K562 (cell line): ENCODE data around the gene CERCAM. TPM values are rescaled to one million over a fixed set of nuclear protein-coding genes. Genes with fewer than 3 reads are reported as not detected.

Source experiments
- CBX3 ChIP-seq, 2 experiments: IDR thresholded peaks; 1 replicate in 1 of 2; 2 replicates in 1 of 2; pipeline ENCODE4 v1.6.1; 2012; ENCODE audit warnings: inconsistent platforms in 2 of 2, low read length in 2 of 2, borderline replicate concordance in 1 of 2, control low read depth in 1 of 2
- ETV1 ChIP-seq: fragments of 450-650 bp; conservative IDR thresholded peaks from 2 replicates; pipeline ENCODE4 v1.6.1; 2016; ENCODE audit warnings: missing genetic modification characterization, control low read depth, low read depth, missing compliant biosample characterization
- FOXJ2 ChIP-seq: fragments of 200-800 bp; sonication (Bioruptor generic); IDR thresholded peaks from 2 replicates; pipeline ENCODE4 v1.6.1; 2016; ENCODE audit warnings: missing genetic modification characterization, missing compliant biosample characterization
- LCOR ChIP-seq: sonication (generic); formaldehyde crosslinking; IDR thresholded peaks from 2 replicates; pipeline ENCODE4 v1.8.0; 2022; ENCODE audit warnings: mild to moderate bottlenecking, missing genetic modification reagents
- NFE2L1 ChIP-seq: fragments of 450-650 bp; IDR thresholded peaks from 2 replicates; pipeline ENCODE4 v1.6.1; 2016; ENCODE audit warnings: missing genetic modification characterization, low read depth, mild to moderate bottlenecking, missing compliant biosample characterization, moderate library complexity, borderline replicate concordance
- NRF1 ChIP-seq, 2 experiments: fragments of 450-650 bp; IDR thresholded peaks in 1 of 2; conservative IDR thresholded peaks in 1 of 2; 2 replicates each; pipeline ENCODE4 v1.6.1; 2014; ENCODE audit warnings: mild to moderate bottlenecking in 2 of 2
- PYGO2 ChIP-seq: fragments of 450-650 bp; IDR thresholded peaks from 2 replicates; pipeline ENCODE4 v1.6.1; 2016; ENCODE audit warnings: mild to moderate bottlenecking, missing genetic modification characterization, moderate library complexity, missing compliant biosample characterization
- SLC30A9 ChIP-seq: fragments of 250-450 bp; sonication (Bioruptor Pico); IDR thresholded peaks from 2 replicates; pipeline ENCODE4 v1.8.0; 2022; ENCODE audit warnings: mild to moderate bottlenecking, moderate library complexity
- STAG1 ChIP-seq: sonication (generic); formaldehyde crosslinking; IDR thresholded peaks from 2 replicates; pipeline ENCODE4 v1.5.0; 2020; ENCODE audit warnings: missing genetic modification reagents, borderline replicate concordance
- TRIM28 ChIP-seq: fragments of 450-650 bp; IDR thresholded peaks from 2 replicates; pipeline ENCODE4 v1.6.1; 2017
- ZFPM2 ChIP-seq: fragments of 250-450 bp; sonication (Bioruptor Pico); IDR thresholded peaks from 2 replicates; pipeline ENCODE4 v1.5.1; 2022; ENCODE audit warnings: mild to moderate bottlenecking
- polyA plus RNA-seq, 8 experiments: library from polyadenylated mRNA; depleted of rRNA in 4 of 8; stranded (reverse) in 5 of 8; unstranded in 3 of 8; fragments of >200 nt; fragmentation: Nextera tagmentation in 2 of 8; fragmentation: Illumina TruSeq in 1 of 8; extraction: Ambion mirVana in 2 of 8; extraction: Trizol in 1 of 8; gene quantifications; 2 replicates each; pipeline versions ENCODE4 v1.2.1 to v1.2.3, GENCODE V29; 2011 to 2014; ENCODE audit warnings: inconsistent platforms in 1 of 8, missing spikeins in 1 of 8
- total RNA-seq, 7 experiments: library from RNA; depleted of rRNA in 6 of 7; stranded (reverse); fragments of >200 nt in 6 of 7; fragmentation: Illumina TruSeq in 2 of 7; extraction: Trizol in 2 of 7; gene quantifications; 2 replicates each; pipeline versions ENCODE4 v1.2.1 to v1.2.3, GENCODE V29; 2011 to 2021; ENCODE audit warnings: low replicate concordance in 1 of 7
- TF ChIP-seq, protein P1 (sequence below): sonication (generic); formaldehyde crosslinking; IDR thresholded peaks from 2 replicates; pipeline ENCODE4 v1.8.0; 2022; ENCODE audit warnings: mild to moderate bottlenecking, missing genetic modification reagents
- TF ChIP-seq, protein P2 (sequence below), 3 experiments: fragments of 200-800 bp in 1 of 3; sonication (Bioruptor generic) in 1 of 3; sonication (generic) in 1 of 3; formaldehyde crosslinking in 1 of 3; IDR thresholded peaks; 2 replicates each; pipeline versions ENCODE4 v1.6.1 to v1.8.0; 2016 to 2022; ENCODE audit warnings: mild to moderate bottlenecking in 2 of 3, missing compliant biosample characterization in 2 of 3, missing genetic modification characterization in 2 of 3, missing genetic modification reagents in 1 of 3
- TF ChIP-seq, protein P3 (sequence below): fragments of 450-650 bp; IDR thresholded peaks from 2 replicates; pipeline ENCODE4 v1.6.1; 2016; ENCODE audit warnings: low read depth, mild to moderate bottlenecking, moderate library complexity
- TF ChIP-seq, protein P4 (sequence below): fragments of 250-450 bp; sonication (Bioruptor Pico); IDR thresholded peaks from 2 replicates; pipeline ENCODE4 v1.5.1; 2021; ENCODE audit warnings: mild to moderate bottlenecking
- TF ChIP-seq, protein P5 (sequence below), 2 experiments: fragments of 450-650 bp; conservative IDR thresholded peaks; 2 replicates each; pipeline ENCODE4 v1.6.1; 2017; ENCODE audit warnings: mild to moderate bottlenecking in 2 of 2, moderate library complexity in 2 of 2

Gene CERCAM
- total and polyA plus RNA-seq, 9 of the 15 experiments (the other 6 are each of a cell fraction or from before 2014, with no cell fraction given), result 0.75 to 24.0 (median 18.0) TPM

DNA sequence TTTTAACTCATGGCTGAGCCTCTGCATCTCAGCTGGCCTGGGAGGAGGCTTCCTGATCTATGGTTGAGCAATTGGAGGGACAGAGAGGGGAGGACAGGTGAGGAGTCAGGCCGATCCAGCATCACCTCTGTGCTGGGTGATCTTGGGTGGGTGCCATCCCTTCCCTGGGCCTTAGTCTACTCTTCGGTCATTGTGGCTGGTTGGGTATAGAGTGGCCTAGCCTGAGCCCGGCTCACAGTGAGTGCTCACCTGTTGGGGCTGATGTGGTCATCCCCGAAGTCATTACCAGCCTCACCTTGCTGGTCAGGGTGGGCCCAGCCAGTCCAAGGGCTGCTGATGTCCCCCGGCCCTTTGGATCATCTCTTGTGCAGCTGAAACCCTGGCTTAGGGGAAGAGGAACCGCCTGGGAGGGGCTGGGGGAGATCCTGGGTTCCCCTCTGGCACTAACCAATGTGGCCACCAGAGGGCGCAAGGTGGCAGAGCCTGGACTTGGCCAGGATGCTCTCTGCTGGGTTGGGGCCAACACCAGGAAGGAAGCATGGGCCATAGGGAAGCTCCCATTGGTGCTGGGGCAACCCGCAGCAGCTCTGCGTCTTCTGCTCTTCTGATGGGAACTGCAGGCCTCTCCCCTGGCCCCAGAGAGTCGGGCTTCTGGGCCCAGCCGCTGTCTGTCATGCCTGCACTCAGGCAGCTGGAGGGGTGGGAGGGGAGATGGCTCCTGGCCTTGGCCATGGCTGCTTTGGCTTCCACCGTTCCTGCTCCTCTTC lies 17.9 kb downstream of the CERCAM start (continued):
- TF ChIP-seq PYGO2 (tag) (no peak), SLC30A9 (no peak), FOXJ2 (tag) (no peak), LCOR (CRISPR knock-in tag) (peak; percentile 40; the same call in 1 of the 2 replicates), ZFPM2 (CRISPR knock-in tag) (no peak), TRIM28 (no peak), NFE2L1 (tag) (no peak), ETV1 (tag) (0 out of 2 replicates have a peak, but pooled peaks have one; percentile 34), STAG1 (CRISPR knock-in tag) (peak; percentile 51; the same call in 1 of the 2 replicates), CBX3 (IDR thresholded peaks at IDR 0.05; ENCODE audit: borderline replicate concordance in 1 of 2, low read length in 2 of 2) (no peak), NRF1 (conservative IDR thresholded peaks at IDR 0.05 in 1 of 2, IDR thresholded peaks at IDR 0.05 in 1 of 2) (0 out of 4 replicates have a peak, but pooled peaks of 1 of the 2 experiments have one; percentile 6)
- TF ChIP-seq, protein P1, sequence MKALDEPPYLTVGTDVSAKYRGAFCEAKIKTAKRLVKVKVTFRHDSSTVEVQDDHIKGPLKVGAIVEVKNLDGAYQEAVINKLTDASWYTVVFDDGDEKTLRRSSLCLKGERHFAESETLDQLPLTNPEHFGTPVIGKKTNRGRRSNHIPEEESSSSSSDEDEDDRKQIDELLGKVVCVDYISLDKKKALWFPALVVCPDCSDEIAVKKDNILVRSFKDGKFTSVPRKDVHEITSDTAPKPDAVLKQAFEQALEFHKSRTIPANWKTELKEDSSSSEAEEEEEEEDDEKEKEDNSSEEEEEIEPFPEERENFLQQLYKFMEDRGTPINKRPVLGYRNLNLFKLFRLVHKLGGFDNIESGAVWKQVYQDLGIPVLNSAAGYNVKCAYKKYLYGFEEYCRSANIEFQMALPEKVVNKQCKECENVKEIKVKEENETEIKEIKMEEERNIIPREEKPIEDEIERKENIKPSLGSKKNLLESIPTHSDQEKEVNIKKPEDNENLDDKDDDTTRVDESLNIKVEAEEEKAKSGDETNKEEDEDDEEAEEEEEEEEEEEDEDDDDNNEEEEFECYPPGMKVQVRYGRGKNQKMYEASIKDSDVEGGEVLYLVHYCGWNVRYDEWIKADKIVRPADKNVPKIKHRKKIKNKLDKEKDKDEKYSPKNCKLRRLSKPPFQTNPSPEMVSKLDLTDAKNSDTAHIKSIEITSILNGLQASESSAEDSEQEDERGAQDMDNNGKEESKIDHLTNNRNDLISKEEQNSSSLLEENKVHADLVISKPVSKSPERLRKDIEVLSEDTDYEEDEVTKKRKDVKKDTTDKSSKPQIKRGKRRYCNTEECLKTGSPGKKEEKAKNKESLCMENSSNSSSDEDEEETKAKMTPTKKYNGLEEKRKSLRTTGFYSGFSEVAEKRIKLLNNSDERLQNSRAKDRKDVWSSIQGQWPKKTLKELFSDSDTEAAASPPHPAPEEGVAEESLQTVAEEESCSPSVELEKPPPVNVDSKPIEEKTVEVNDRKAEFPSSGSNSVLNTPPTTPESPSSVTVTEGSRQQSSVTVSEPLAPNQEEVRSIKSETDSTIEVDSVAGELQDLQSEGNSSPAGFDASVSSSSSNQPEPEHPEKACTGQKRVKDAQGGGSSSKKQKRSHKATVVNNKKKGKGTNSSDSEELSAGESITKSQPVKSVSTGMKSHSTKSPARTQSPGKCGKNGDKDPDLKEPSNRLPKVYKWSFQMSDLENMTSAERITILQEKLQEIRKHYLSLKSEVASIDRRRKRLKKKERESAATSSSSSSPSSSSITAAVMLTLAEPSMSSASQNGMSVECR (CRISPR knock-in tag), result peak; percentile 43; the same call in 1 of the 2 replicates
- TF ChIP-seq, protein P2, sequence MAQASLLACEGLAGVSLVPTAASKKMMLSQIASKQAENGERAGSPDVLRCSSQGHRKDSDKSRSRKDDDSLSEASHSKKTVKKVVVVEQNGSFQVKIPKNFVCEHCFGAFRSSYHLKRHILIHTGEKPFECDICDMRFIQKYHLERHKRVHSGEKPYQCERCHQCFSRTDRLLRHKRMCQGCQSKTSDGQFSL (CRISPR knock-in tag; IDR thresholded peaks at IDR 0.05), result peak; percentile 64; the same call in 1 of the 2 replicates
- TF ChIP-seq, protein P2 (tag; IDR thresholded peaks at IDR 0.05), result no peak
- TF ChIP-seq, protein P3, sequence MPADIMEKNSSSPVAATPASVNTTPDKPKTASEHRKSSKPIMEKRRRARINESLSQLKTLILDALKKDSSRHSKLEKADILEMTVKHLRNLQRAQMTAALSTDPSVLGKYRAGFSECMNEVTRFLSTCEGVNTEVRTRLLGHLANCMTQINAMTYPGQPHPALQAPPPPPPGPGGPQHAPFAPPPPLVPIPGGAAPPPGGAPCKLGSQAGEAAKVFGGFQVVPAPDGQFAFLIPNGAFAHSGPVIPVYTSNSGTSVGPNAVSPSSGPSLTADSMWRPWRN, result no peak
- TF ChIP-seq, protein P4, sequence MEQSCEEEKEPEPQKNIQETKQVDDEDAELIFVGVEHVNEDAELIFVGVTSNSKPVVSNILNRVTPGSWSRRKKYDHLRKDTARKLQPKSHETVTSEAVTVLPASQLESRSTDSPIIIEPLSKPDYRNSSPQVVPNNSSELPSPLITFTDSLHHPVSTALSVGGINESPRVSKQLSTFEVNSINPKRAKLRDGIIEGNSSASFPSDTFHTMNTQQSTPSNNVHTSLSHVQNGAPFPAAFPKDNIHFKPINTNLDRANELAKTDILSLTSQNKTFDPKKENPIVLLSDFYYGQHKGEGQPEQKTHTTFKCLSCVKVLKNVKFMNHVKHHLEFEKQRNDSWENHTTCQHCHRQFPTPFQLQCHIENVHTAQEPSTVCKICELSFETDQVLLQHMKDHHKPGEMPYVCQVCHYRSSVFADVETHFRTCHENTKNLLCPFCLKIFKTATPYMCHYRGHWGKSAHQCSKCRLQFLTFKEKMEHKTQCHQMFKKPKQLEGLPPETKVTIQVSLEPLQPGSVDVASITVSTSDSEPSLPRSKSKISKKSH (CRISPR knock-in tag), result no peak
- TF ChIP-seq, protein P5, sequence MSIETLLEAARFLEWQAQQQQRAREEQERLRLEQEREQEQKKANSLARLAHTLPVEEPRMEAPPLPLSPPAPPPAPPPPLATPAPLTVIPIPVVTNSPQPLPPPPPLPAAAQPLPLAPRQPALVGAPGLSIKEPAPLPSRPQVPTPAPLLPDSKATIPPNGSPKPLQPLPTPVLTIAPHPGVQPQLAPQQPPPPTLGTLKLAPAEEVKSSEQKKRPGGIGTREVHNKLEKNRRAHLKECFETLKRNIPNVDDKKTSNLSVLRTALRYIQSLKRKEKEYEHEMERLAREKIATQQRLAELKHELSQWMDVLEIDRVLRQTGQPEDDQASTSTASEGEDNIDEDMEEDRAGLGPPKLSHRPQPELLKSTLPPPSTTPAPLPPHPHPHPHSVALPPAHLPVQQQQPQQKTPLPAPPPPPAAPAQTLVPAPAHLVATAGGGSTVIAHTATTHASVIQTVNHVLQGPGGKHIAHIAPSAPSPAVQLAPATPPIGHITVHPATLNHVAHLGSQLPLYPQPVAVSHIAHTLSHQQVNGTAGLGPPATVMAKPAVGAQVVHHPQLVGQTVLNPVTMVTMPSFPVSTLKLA (conservative IDR thresholded peaks at IDR 0.05), result no peak
